Tibial artery (tissue), 4 donors: ENCODE data around the gene UGCG.

ENCODE experiments used
- DNase-seq, 2 donors: peaks; one replicate each; pipeline ENCODE4 v3.0.0-alpha.2; 2019
- H3K27ac ChIP-seq, 2 donors: fragments of 200-600 bp; sonication (generic) in 1 of 2; 1 replicate in 1 of 2; 2 replicates in 1 of 2; pipeline ENCODE4 v1.5.1; 2018 to 2019; ENCODE audit warnings: mild to moderate bottlenecking in 1 of 2
- H3K27me3 ChIP-seq, 2 donors: fragments of 200-600 bp; sonication (generic) in 1 of 2; one replicate each; pipeline versions ENCODE4 v1.5.1 to v1.6.0; 2016 to 2019
- H3K36me3 ChIP-seq, 3 donors: fragments of 200-600 bp; sonication (generic) in 2 of 3; one replicate each; pipeline ENCODE4 v1.5.1; 2016 to 2019; ENCODE audit warnings: mild to moderate bottlenecking in 2 of 3
- H3K4me1 ChIP-seq, 4 donors: fragments of 200-600 bp; sonication (generic) in 2 of 4; 1 replicate in 3 of 4; 2 replicates in 1 of 4; pipeline ENCODE4 v1.5.1; 2016 to 2019
- H3K4me3 ChIP-seq, 2 donors: fragments of 200-600 bp; sonication (generic) in 1 of 2; 1 replicate in 1 of 2; 2 replicates in 1 of 2; pipeline ENCODE4 v1.5.1; 2018 to 2019; ENCODE audit warnings: mild to moderate bottlenecking in 2 of 2
- H3K9me3 ChIP-seq, 3 donors: fragments of 200-600 bp; sonication (generic) in 1 of 3; one replicate each; pipeline ENCODE4 v1.5.1; 2016 to 2019
- intact Hi-C: fragments of 100-400 bp; cut with DNase I; formaldehyde crosslinking; loops from one replicate; pipeline ENCODE4 v1.15.0; 2023; ENCODE audit warnings: low total_unique reads
- TF ChIP-seq, protein P1 (sequence below), 2 experiments: fragments of 200-600 bp in 1 of 2; fragments of 450-650 bp in 1 of 2; IDR thresholded peaks; one replicate each; pipeline ENCODE4 v1.5.1; 2017 to 2019; ENCODE audit warnings: antibody characterized with exemption in 2 of 2, mild to moderate bottlenecking in 1 of 2, moderate library complexity in 1 of 2

UGCG gene

DNA sequence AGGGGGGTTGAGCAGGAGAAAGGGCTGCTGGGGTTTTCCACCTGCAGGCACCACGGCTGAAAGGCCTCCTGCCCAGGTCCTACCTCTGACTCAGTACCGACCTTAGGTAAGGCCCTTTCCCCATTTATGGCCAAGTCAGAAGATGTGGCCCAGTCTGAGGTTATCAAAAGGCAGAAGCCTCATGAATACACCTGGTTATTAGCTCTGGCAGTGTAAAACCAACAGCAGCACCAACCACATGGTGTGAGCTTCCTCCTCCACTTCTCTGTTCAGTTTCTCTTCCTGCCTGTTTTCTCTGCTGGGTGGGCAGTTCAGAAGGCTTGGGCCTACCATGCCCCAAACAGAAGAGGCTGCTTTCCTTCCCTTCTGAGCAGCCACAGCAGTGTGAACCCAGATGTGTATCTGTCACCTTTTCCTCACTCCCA is 86.9 kb downstream of the UGCG start:
- Histone ChIP-seq H3K9me3 (no peaks in the 10 kb centered on the region), H3K36me3 (no peaks in the 10 kb centered on the region), H3K27me3 (no peaks in the 10 kb centered on the region), H3K4me3 (no peak overlapping the region), H3K4me1 (peaks cover 0 to 9% (median 0%) of the 10 kb centered on the region in 4 donors), H3K27ac (no peak overlapping the region)
- peak in 1 of 2 donors; percentile 42 for DNase-seq
- intact Hi-C loops: no loop called here
- TF ChIP-seq, protein P1, sequence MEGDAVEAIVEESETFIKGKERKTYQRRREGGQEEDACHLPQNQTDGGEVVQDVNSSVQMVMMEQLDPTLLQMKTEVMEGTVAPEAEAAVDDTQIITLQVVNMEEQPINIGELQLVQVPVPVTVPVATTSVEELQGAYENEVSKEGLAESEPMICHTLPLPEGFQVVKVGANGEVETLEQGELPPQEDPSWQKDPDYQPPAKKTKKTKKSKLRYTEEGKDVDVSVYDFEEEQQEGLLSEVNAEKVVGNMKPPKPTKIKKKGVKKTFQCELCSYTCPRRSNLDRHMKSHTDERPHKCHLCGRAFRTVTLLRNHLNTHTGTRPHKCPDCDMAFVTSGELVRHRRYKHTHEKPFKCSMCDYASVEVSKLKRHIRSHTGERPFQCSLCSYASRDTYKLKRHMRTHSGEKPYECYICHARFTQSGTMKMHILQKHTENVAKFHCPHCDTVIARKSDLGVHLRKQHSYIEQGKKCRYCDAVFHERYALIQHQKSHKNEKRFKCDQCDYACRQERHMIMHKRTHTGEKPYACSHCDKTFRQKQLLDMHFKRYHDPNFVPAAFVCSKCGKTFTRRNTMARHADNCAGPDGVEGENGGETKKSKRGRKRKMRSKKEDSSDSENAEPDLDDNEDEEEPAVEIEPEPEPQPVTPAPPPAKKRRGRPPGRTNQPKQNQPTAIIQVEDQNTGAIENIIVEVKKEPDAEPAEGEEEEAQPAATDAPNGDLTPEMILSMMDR (IDR thresholded peaks at IDR 0.05): no peak

DNA sequence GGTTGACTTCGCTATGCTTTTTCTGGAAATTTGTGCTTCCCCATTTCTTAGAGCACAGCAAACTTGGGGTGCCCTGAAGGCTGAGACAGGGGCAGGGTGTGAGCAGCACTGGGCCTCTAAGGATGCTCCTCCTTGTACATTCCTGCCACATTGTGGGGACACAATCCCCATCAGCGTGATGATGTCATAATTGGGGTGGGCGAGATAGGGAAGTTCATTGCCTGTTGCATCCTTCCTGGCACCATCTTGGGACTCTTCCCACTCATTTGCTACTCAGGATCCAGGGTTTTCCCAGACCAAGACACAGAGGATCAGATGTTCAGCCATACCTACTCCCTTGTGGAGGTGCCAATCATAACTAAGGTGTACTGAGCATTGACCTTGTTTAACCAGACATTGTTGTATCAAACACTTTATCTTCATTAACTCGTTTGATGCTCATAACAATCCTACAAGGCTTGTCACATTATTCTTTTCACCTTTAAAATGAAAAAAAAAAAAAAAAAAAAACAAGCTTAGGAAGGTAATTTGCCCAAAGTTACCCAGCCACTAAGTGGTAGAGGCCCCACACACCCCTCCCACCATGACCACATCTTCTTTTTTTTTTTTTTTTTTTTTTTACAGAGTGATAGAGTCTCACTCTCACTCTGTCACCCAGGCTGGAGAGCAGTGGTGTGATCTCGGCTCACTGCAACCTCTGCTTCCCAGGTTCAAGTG is 87.6 kb downstream of the UGCG start:
- no peak overlapping the region for H3K27ac ChIP-seq
- no peak overlapping the region for H3K4me3 ChIP-seq
- peak in 1 of 2 donors; percentile 33 for DNase-seq
- TF ChIP-seq, protein P1 (IDR thresholded peaks at IDR 0.05): no peak
- H3K4me1 ChIP-seq: peaks cover 0 to 9% (median 0%) of the 10 kb centered on the region in 4 donors
- no peaks in the 10 kb centered on the region for H3K36me3 ChIP-seq
- H3K27me3 ChIP-seq: no peaks in the 10 kb centered on the region
- H3K9me3 ChIP-seq: no peaks in the 10 kb centered on the region
- intact Hi-C loops: no loop called here
